ENCODE measurements around the gene POLR2M. TPM values are rescaled to one million over a fixed set of nuclear protein-coding genes. Genes with fewer than 3 reads are reported as not detected.

POLR2M gene
- total and polyA plus RNA-seq, 2 donors (not counting 1 experiment from before 2014, with no cell fraction given) = 17.0 to 67.4 TPM

- no peak overlapping the region for H3K9ac ChIP-seq (ENCODE audit: low read length)
- no peaks in the 10 kb centered on the region for H3K27me3 ChIP-seq (replicated peaks in 1 of 4; ENCODE audit: control extremely low read depth in 1 of 4, control insufficient read depth in 3 of 4, insufficient read depth in 4 of 4, low read length in 3 of 4)
- H3K4me1 ChIP-seq (ENCODE audit: control insufficient read depth in 2 of 2, insufficient read depth in 2 of 2, low read length in 2 of 2) = no peaks in the 10 kb centered on the region
- no peak overlapping the region for H2AFZ ChIP-seq (ENCODE audit: insufficient read depth, low read depth, low read length, poor library complexity, severe bottlenecking)
- H3K9me3 Mint-ChIP-seq (ENCODE audit: insufficient read depth) = no peaks in the 10 kb centered on the region
- H3K27ac Mint-ChIP-seq = no peak overlapping the region
- H3K4me1 Mint-ChIP-seq = no peaks in the 10 kb centered on the region
- no peak overlapping the region for H3K4me3 ChIP-seq (ENCODE audit: control extremely low read depth in 1 of 5, extremely low read depth in 1 of 5, insufficient read depth in 1 of 5, low read depth in 2 of 5, low read length in 4 of 5)
- ATAC-seq (ENCODE audit: low read depth) (no peak), DNase-seq (no peak)
- no peaks in the 10 kb centered on the region for H3K79me2 ChIP-seq (ENCODE audit: control insufficient read depth, insufficient read depth, low read length)
- no peaks in the 10 kb centered on the region for H3K36me3 ChIP-seq (replicated peaks in 1 of 2; ENCODE audit: control extremely low read depth in 1 of 2, control insufficient read depth in 1 of 2, extremely low read depth in 1 of 2, insufficient read depth in 2 of 2, low read length in 1 of 2)
- no peaks in the 10 kb centered on the region for H4K20me1 ChIP-seq (ENCODE audit: control insufficient read depth, insufficient read depth, low read length, poor library complexity, severe bottlenecking)
- no peaks in the 10 kb centered on the region for H3K9me3 ChIP-seq (ENCODE audit: control extremely low read depth in 1 of 3, control insufficient read depth in 2 of 3, insufficient read depth in 1 of 3, low read length in 2 of 3)
- H3K4me3 Mint-ChIP-seq = no peak overlapping the region
- POLR2A ChIA-PET = no interaction called here
- 100% methylated on average over 1 of the region's 10 CpGs for WGBS (ENCODE audit: insufficient coverage)
- H3K27ac ChIP-seq (ENCODE audit: low read length in 2 of 2) = no peak overlapping the region
- H3K27me3 Mint-ChIP-seq = peaks cover 36% of the 10 kb centered on the region
- CTCF ChIA-PET = interaction anchor here (1.9 kb wide), 1 partner anchor 11 kb away, joined by 5 read pairs; no protein-coding TSS in a partner anchor
- H3K4me2 ChIP-seq (replicated peaks; ENCODE audit: low read depth, low read length, poor library complexity, severe bottlenecking) = no peak overlapping the region
- intact Hi-C loops (cut with micrococcal nuclease) = no loop called here
- TF ChIP-seq, protein P1, sequence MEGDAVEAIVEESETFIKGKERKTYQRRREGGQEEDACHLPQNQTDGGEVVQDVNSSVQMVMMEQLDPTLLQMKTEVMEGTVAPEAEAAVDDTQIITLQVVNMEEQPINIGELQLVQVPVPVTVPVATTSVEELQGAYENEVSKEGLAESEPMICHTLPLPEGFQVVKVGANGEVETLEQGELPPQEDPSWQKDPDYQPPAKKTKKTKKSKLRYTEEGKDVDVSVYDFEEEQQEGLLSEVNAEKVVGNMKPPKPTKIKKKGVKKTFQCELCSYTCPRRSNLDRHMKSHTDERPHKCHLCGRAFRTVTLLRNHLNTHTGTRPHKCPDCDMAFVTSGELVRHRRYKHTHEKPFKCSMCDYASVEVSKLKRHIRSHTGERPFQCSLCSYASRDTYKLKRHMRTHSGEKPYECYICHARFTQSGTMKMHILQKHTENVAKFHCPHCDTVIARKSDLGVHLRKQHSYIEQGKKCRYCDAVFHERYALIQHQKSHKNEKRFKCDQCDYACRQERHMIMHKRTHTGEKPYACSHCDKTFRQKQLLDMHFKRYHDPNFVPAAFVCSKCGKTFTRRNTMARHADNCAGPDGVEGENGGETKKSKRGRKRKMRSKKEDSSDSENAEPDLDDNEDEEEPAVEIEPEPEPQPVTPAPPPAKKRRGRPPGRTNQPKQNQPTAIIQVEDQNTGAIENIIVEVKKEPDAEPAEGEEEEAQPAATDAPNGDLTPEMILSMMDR (IDR thresholded peaks at IDR 0.05) = no peak
- TF ChIP-seq EZH2 (IDR thresholded peaks at IDR 0.05; ENCODE audit: borderline replicate concordance, insufficient read depth, low read depth, low read length, poor library complexity, severe bottlenecking) = no peak
Observed at GRCh38 chr15:57667171-57667849, 39.2 kb upstream of the POLR2M start.

DNA sequence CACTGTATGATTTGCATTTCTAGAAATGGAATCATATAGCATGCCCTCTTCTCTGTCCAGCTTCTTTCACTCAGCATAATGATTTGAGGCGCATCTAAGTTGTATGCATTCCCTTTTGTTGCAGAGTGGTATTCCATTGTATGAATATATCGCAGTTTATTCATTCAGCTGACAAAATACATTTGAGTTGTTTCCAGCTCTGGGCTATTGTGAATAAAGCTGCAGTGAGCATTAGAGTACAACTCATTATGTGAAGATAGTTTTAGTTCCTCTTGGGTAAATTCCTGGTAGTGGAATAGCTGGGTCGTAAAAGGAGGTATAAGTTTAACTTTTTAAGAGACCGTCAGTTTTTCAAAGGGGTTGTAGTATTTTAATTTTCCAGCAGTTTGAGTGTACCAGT lies 38.5 kb upstream of the POLR2M start:
- H3K9me3 Mint-ChIP-seq (ENCODE audit: insufficient read depth) = no peaks in the 10 kb centered on the region
- TF ChIP-seq, protein P1 (IDR thresholded peaks at IDR 0.05) = no peak
- TF ChIP-seq EZH2 (IDR thresholded peaks at IDR 0.05; ENCODE audit: borderline replicate concordance, insufficient read depth, low read depth, low read length, poor library complexity, severe bottlenecking) = no peak
- Histone ChIP-seq H3K4me2 (replicated peaks; ENCODE audit: low read depth, low read length, poor library complexity, severe bottlenecking) (no peak overlapping the region), H3K36me3 (replicated peaks in 1 of 2; ENCODE audit: control extremely low read depth in 1 of 2, control insufficient read depth in 1 of 2, extremely low read depth in 1 of 2, insufficient read depth in 2 of 2, low read length in 1 of 2) (no peaks in the 10 kb centered on the region), H3K27ac (ENCODE audit: low read length in 2 of 2) (no peak overlapping the region), H3K9me3 (ENCODE audit: control extremely low read depth in 1 of 3, control insufficient read depth in 2 of 3, insufficient read depth in 1 of 3, low read length in 2 of 3) (no peaks in the 10 kb centered on the region), H3K4me3 (ENCODE audit: control extremely low read depth in 1 of 5, extremely low read depth in 1 of 5, insufficient read depth in 1 of 5, low read depth in 2 of 5, low read length in 4 of 5) (no peak overlapping the region), H3K9ac (ENCODE audit: low read length) (no peak overlapping the region), H2AFZ (ENCODE audit: insufficient read depth, low read depth, low read length, poor library complexity, severe bottlenecking) (no peak overlapping the region), H3K27me3 (replicated peaks in 1 of 4; ENCODE audit: control extremely low read depth in 1 of 4, control insufficient read depth in 3 of 4, insufficient read depth in 4 of 4, low read length in 3 of 4) (no peaks in the 10 kb centered on the region), H4K20me1 (ENCODE audit: control insufficient read depth, insufficient read depth, low read length, poor library complexity, severe bottlenecking) (no peaks in the 10 kb centered on the region), H3K4me1 (ENCODE audit: control insufficient read depth in 2 of 2, insufficient read depth in 2 of 2, low read length in 2 of 2) (no peaks in the 10 kb centered on the region), H3K79me2 (ENCODE audit: control insufficient read depth, insufficient read depth, low read length) (no peaks in the 10 kb centered on the region)
- ATAC-seq (ENCODE audit: low read depth) = no peak
- H3K27me3 Mint-ChIP-seq = peaks cover 36% of the 10 kb centered on the region
- POLR2A ChIA-PET = no interaction called here
- WGBS (ENCODE audit: insufficient coverage) = 100% methylated on average over 1 of the region's 4 CpGs
- no peaks in the 10 kb centered on the region for H3K4me1 Mint-ChIP-seq
- intact Hi-C loops (cut with micrococcal nuclease) = no loop called here
- no peak for DNase-seq
- CTCF ChIA-PET = interaction anchor here (1.9 kb wide), 1 partner anchor 11 kb away, joined by 5 read pairs; no protein-coding TSS in a partner anchor
- H3K4me3 Mint-ChIP-seq = no peak overlapping the region
- H3K27ac Mint-ChIP-seq = no peak overlapping the region

All from B cell (primary cell).